NCI-H128 (cell line): ENCODE measurements around the gene NFIB.

Source experiments
- DNase-seq: peaks from one replicate; lab custom pipeline; 2025; ENCODE audit not compliant: unreplicated experiment; lab: John Stamatoyannopoulos, UW

The NFIB gene

GRCh38 chr9:14158916-14159315 is 155.0 kb downstream of the NFIB start:
- no peak for DNase-seq

- DNase-seq: no peak
Observed at GRCh38 chr9:14158136-14158813, 155.7 kb downstream of the NFIB start.

- DNase-seq: no peak
Observed at GRCh38 chr9:14157191-14157590, 156.8 kb downstream of the NFIB start.

GRCh38 chr9:14156046-14156445 is 157.9 kb downstream of the NFIB start:
- no peak for DNase-seq

GRCh38 chr9:14155237-14155636 is 158.7 kb downstream of the NFIB start:
- no peak for DNase-seq

- no peak for DNase-seq
Observed at GRCh38 chr9:14153310-14153720, 160.6 kb downstream of the NFIB start.

GRCh38 chr9:14151451-14151850 is 162.5 kb downstream of the NFIB start:
- DNase-seq: no peak

- DNase-seq: no peak
Observed at GRCh38 chr9:14148501-14149103, 165.3 kb downstream of the NFIB start.

- no peak for DNase-seq
Observed at GRCh38 chr9:14147738-14148137, 166.2 kb downstream of the NFIB start.

- no peak for DNase-seq
Observed at GRCh38 chr9:14146201-14146874, 167.6 kb downstream of the NFIB start.

GRCh38 chr9:14144215-14144614 is 169.7 kb downstream of the NFIB start:
- DNase-seq: no peak

- DNase-seq: no peak
Observed at GRCh38 chr9:14141699-14142098, 172.2 kb downstream of the NFIB start.

- DNase-seq: no peak
Observed at GRCh38 chr9:14140096-14140697, 173.7 kb downstream of the NFIB start.

- DNase-seq: no peak
Observed at GRCh38 chr9:14139287-14139686, 174.7 kb downstream of the NFIB start.

GRCh38 chr9:14136646-14137370 is 177.1 kb downstream of the NFIB start:
- no peak for DNase-seq

- DNase-seq: no peak
Observed at GRCh38 chr9:14136047-14136635, 177.8 kb downstream of the NFIB start.

- DNase-seq: no peak
Observed at GRCh38 chr9:14135421-14135820, 178.5 kb downstream of the NFIB start.

- DNase-seq: no peak
Observed at GRCh38 chr9:14133394-14133793, 180.5 kb downstream of the NFIB start.

GRCh38 chr9:14132775-14133174 is 181.2 kb downstream of the NFIB start:
- DNase-seq: no peak

- DNase-seq: no peak
Observed at GRCh38 chr9:14131356-14132088, 182.4 kb downstream of the NFIB start.
